GM04504 (cell line): ENCODE data around the gene MAP3K9.

Source experiments
- DNase-seq: peaks from one replicate; pipeline ENCODE4 v3.0.0-alpha.2; 2012; ENCODE audit warnings: low read depth

Gene MAP3K9

GRCh38 chr14:70788898-70789297 lies 20.4 kb downstream of the MAP3K9 start:
- no peak for DNase-seq

- DNase-seq = no peak
Measured at GRCh38 chr14:70785556-70785955, 23.8 kb downstream of the MAP3K9 start.

GRCh38 chr14:70784886-70785285 lies 24.4 kb downstream of the MAP3K9 start:
- no peak for DNase-seq

- DNase-seq = peak; percentile 6
Measured at GRCh38 chr14:70782361-70782760, 27.0 kb downstream of the MAP3K9 start.

- DNase-seq = no peak
Measured at GRCh38 chr14:70780396-70781075, 28.8 kb downstream of the MAP3K9 start.

- DNase-seq = no peak
Measured at GRCh38 chr14:70779667-70780066, 29.6 kb downstream of the MAP3K9 start.

GRCh38 chr14:70776197-70776596 lies 33.1 kb downstream of the MAP3K9 start:
- no peak for DNase-seq

GRCh38 chr14:70773182-70773862 lies 36.0 kb downstream of the MAP3K9 start:
- DNase-seq = no peak

- no peak for DNase-seq
Measured at GRCh38 chr14:70771781-70772212, 37.5 kb downstream of the MAP3K9 start.

GRCh38 chr14:70770490-70770889 lies 38.8 kb downstream of the MAP3K9 start:
- DNase-seq = no peak

GRCh38 chr14:70759398-70759797 lies 49.9 kb downstream of the MAP3K9 start:
- no peak for DNase-seq

GRCh38 chr14:70755655-70756054 lies 53.7 kb downstream of the MAP3K9 start:
- DNase-seq = no peak

GRCh38 chr14:70754991-70755390 lies 54.3 kb downstream of the MAP3K9 start:
- no peak for DNase-seq

GRCh38 chr14:70753518-70753953 lies 55.8 kb downstream of the MAP3K9 start:
- DNase-seq = no peak

GRCh38 chr14:70748422-70748821 lies 60.9 kb downstream of the MAP3K9 start:
- DNase-seq = no peak

- no peak for DNase-seq
Measured at GRCh38 chr14:70744641-70745040, 64.7 kb downstream of the MAP3K9 start.

- no peak for DNase-seq
Measured at GRCh38 chr14:70742316-70742715, 67.0 kb downstream of the MAP3K9 start.

GRCh38 chr14:70741482-70741881 lies 67.8 kb downstream of the MAP3K9 start:
- DNase-seq = no peak

GRCh38 chr14:70735043-70735442 lies 74.3 kb downstream of the MAP3K9 start:
- no peak for DNase-seq

GRCh38 chr14:70731447-70732239 lies 77.7 kb downstream of the MAP3K9 start:
- DNase-seq = no peak

GRCh38 chr14:70730393-70730792 lies 78.9 kb downstream of the MAP3K9 start:
- DNase-seq = no peak

- no peak for DNase-seq
Measured at GRCh38 chr14:70726651-70727375, 82.5 kb downstream of the MAP3K9 start.
